Hepatocyte (in vitro differentiated cells): ENCODE measurements around the gene ASB5. TPM values are rescaled to one million over a fixed set of nuclear protein-coding genes. Genes with fewer than 3 reads are reported as not detected.

Source experiments
- DNase-seq: peaks from one replicate; pipeline ENCODE4 v3.0.0-alpha.2; 2016; ENCODE audit warnings: low spot score
- H2AFZ ChIP-seq: fragments of 200-600 bp; sonication (generic); 2 replicates; pipeline ENCODE4 v1.6.0; 2016; ENCODE audit warnings: antibody characterized with exemption, mild to moderate bottlenecking
- H3K27ac ChIP-seq: fragments of 200-600 bp; sonication (generic); 2 replicates; pipeline ENCODE4 v1.5.1; 2016; ENCODE audit warnings: mild to moderate bottlenecking
- H3K27me3 ChIP-seq: fragments of 200-600 bp; sonication (generic); 2 replicates; pipeline ENCODE4 v1.6.1; 2016
- H3K36me3 ChIP-seq: fragments of 200-600 bp; sonication (generic); replicated peaks from 2 replicates; pipeline ENCODE4 v1.5.1; 2016; ENCODE audit warnings: low read depth; ENCODE audit not compliant: insufficient read depth
- H3K4me1 ChIP-seq: fragments of 200-600 bp; sonication (generic); 2 replicates; pipeline ENCODE4 v1.5.1; 2016; ENCODE audit warnings: mild to moderate bottlenecking, moderate library complexity; ENCODE audit not compliant: insufficient read depth
- H3K4me2 ChIP-seq: fragments of 200-600 bp; sonication (generic); 2 replicates; pipeline ENCODE4 v1.6.0; 2016
- H3K4me3 ChIP-seq: fragments of 200-600 bp; sonication (generic); 2 replicates; pipeline ENCODE4 v1.5.1; 2016; ENCODE audit warnings: mild to moderate bottlenecking
- H3K79me2 ChIP-seq: fragments of 200-600 bp; sonication (generic); 2 replicates; pipeline ENCODE4 v1.6.0; 2017; ENCODE audit warnings: mild to moderate bottlenecking
- H3K9me2 ChIP-seq: fragments of 200-600 bp; sonication (generic); replicated peaks from 2 replicates; pipeline ENCODE4 v1.6.0; 2017; ENCODE audit warnings: mild to moderate bottlenecking; ENCODE audit not compliant: insufficient read depth
- H3K9me3 ChIP-seq: fragments of 200-600 bp; sonication (generic); 2 replicates; pipeline ENCODE4 v1.5.1; 2016; ENCODE audit warnings: low read depth, mild to moderate bottlenecking
- H4K20me1 ChIP-seq: fragments of 200-600 bp; sonication (generic); 2 replicates; pipeline ENCODE4 v1.6.0; 2016; ENCODE audit warnings: mild to moderate bottlenecking; ENCODE audit not compliant: insufficient read depth, poor library complexity, severe bottlenecking
- CTCF ChIP-seq: fragments of 200-600 bp; sonication (generic); IDR thresholded peaks from 2 replicates; pipeline ENCODE4 v1.5.1; 2016; ENCODE audit warnings: antibody characterized with exemption, mild to moderate bottlenecking; ENCODE audit not compliant: poor library complexity
- EZH2 ChIP-seq: fragments of 200-600 bp; sonication (generic); IDR thresholded peaks from 2 replicates; pipeline ENCODE4 v1.6.1; 2016; ENCODE audit warnings: antibody characterized with exemption, mild to moderate bottlenecking, borderline replicate concordance
- EZH2phosphoT487 ChIP-seq: fragments of 200-600 bp; sonication (generic); IDR thresholded peaks from one replicate; pipeline ENCODE4 v1.6.1; 2018; ENCODE audit warnings: antibody characterized with exemption, mild to moderate bottlenecking, low read depth, moderate library complexity; ENCODE audit not compliant: unreplicated experiment, severe bottlenecking
- WGBS: methylation state at CpG from one replicate; pipeline ENCODE4 v1.1.6; 2016; ENCODE audit warnings: low lambda C conversion rate; ENCODE audit errors: missing lambda C conversion rate; 5-methylcytosine and 5-hydroxymethylcytosine counted together
- polyA plus RNA-seq: library from polyadenylated mRNA; unstranded; fragments of >200 nt; fragmentation: Nextera tagmentation; extraction: Ambion mirVana; gene quantifications from 2 replicates; pipeline ENCODE4 v1.2.1, GENCODE V29; 2016
- total RNA-seq: library from RNA; depleted of rRNA; stranded (reverse); fragments of >200 nt; gene quantifications from 2 replicates; pipeline ENCODE4 v1.2.3, GENCODE V29; 2014

Gene ASB5
- total and polyA plus RNA-seq, 2 experiments from 2014 or later = 0.10 to 0.30 TPM

GRCh38 chr4:176236946-176237345 lies 32.1 kb downstream of the ASB5 start:
- Histone ChIP-seq H3K4me1 (no peaks in the 10 kb centered on the region), H3K4me3 (no peak overlapping the region), H2AFZ (no peak overlapping the region), H3K79me2 (no peaks in the 10 kb centered on the region), H3K9me2 (no peaks in the 10 kb centered on the region), H3K27ac (no peak overlapping the region), H4K20me1 (no peaks in the 10 kb centered on the region), H3K4me2 (no peak overlapping the region), H3K36me3 (no peaks in the 10 kb centered on the region), H3K9me3 (no peaks in the 10 kb centered on the region), H3K27me3 (no peaks in the 10 kb centered on the region)
- TF ChIP-seq EZH2phosphoT487 (no peak), EZH2 (no peak), CTCF (no peak)
- DNase-seq = peak; percentile 8
- 70% methylated on average over 5 of the region's 5 CpGs for WGBS

GRCh38 chr4:176230836-176231235 lies 38.2 kb downstream of the ASB5 start:
- H3K27me3 ChIP-seq = no peaks in the 10 kb centered on the region
- H3K9me3 ChIP-seq = no peaks in the 10 kb centered on the region
- no peaks in the 10 kb centered on the region for H4K20me1 ChIP-seq
- H3K4me2 ChIP-seq = no peak overlapping the region
- no peak overlapping the region for H3K4me3 ChIP-seq
- H3K27ac ChIP-seq = no peak overlapping the region
- TF ChIP-seq EZH2phosphoT487 (no peak), EZH2 (no peak), CTCF (no peak)
- no peaks in the 10 kb centered on the region for H3K79me2 ChIP-seq
- DNase-seq = no peak
- no peak overlapping the region for H2AFZ ChIP-seq
- WGBS = 66% methylated on average over 4 of the region's 4 CpGs
- H3K4me1 ChIP-seq = no peaks in the 10 kb centered on the region
- H3K9me2 ChIP-seq = no peaks in the 10 kb centered on the region
- H3K36me3 ChIP-seq = no peaks in the 10 kb centered on the region

GRCh38 chr4:176229645-176230044 lies 39.4 kb downstream of the ASB5 start:
- Histone ChIP-seq H3K9me3 (no peaks in the 10 kb centered on the region), H3K27ac (no peak overlapping the region), H3K36me3 (no peaks in the 10 kb centered on the region), H3K27me3 (no peaks in the 10 kb centered on the region), H3K4me3 (no peak overlapping the region), H3K9me2 (no peaks in the 10 kb centered on the region), H3K4me2 (no peak overlapping the region), H3K4me1 (no peaks in the 10 kb centered on the region), H4K20me1 (no peaks in the 10 kb centered on the region), H2AFZ (no peak overlapping the region), H3K79me2 (no peaks in the 10 kb centered on the region)
- WGBS = 86% methylated on average over 4 of the region's 4 CpGs
- no peak for DNase-seq
- TF ChIP-seq EZH2 (no peak), EZH2phosphoT487 (no peak), CTCF (no peak)

GRCh38 chr4:176226736-176227135 lies 42.3 kb downstream of the ASB5 start:
- no peaks in the 10 kb centered on the region for H3K79me2 ChIP-seq
- H3K36me3 ChIP-seq = no peaks in the 10 kb centered on the region
- no peak overlapping the region for H3K27ac ChIP-seq
- H4K20me1 ChIP-seq = no peaks in the 10 kb centered on the region
- DNase-seq = no peak
- H3K4me1 ChIP-seq = no peaks in the 10 kb centered on the region
- no peaks in the 10 kb centered on the region for H3K27me3 ChIP-seq
- H3K4me3 ChIP-seq = no peak overlapping the region
- TF ChIP-seq EZH2 (no peak), EZH2phosphoT487 (no peak), CTCF (no peak)
- H3K9me2 ChIP-seq = no peaks in the 10 kb centered on the region
- no peak overlapping the region for H3K4me2 ChIP-seq
- H3K9me3 ChIP-seq = no peaks in the 10 kb centered on the region
- H2AFZ ChIP-seq = no peak overlapping the region
- 87% methylated on average over 5 of the region's 5 CpGs for WGBS
